NOMO-1 treated with DMSO at 0.1 percent for 48 hours (cell line): ENCODE data around the gene NPB.

Experiments
- DNase-seq: peaks from one replicate; lab custom pipeline; 2025; ENCODE audit not compliant: unreplicated experiment; lab: John Stamatoyannopoulos, UW

Gene NPB

DNA sequence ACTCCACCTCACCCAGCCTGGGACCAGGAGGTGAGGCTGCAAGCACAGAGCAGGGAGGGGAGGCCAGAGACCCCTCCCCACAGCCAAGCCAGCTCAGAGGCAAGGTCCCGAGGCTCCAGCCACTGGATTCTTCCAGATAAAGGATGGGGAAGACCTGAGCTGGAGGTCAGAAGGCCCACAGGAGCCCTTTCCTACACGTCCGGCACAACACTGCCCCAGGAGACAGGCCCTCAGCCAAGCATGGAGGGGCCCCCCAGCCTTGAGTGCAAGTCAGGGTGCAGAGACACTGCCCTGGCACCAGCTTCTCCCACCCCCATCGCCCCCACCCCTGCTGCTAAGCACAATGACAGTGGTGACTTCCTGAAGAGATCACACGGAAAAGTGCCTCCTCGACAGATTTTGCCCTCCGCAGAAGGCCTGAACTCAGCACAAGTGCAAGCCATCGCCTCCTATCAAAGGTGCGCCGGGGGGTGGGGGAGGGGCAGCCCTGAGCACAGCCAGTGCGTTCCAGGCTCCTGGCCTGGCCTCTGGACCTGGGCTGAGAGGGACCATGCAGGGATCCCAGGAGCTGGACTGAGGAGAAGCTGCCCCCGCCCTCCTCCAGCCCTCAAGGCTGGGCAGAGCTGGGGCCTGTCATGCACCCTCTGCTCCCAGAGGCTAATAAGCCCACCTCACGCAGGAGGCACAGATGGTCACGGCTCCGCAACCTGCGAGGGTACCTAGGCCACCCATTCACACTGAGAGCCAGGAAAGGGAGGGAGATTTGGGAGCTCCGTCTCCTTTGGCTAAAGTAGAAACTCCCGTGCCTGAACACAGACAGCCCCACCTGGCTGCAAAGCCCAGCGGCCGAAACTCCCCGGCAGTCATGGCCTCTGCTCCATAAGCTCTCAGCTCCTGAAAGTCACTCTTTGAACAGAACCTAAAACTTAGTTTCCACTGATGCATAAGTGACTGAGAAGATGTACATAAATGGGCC, 22.8 kb downstream of the NPB start:
- no peak for DNase-seq

DNA sequence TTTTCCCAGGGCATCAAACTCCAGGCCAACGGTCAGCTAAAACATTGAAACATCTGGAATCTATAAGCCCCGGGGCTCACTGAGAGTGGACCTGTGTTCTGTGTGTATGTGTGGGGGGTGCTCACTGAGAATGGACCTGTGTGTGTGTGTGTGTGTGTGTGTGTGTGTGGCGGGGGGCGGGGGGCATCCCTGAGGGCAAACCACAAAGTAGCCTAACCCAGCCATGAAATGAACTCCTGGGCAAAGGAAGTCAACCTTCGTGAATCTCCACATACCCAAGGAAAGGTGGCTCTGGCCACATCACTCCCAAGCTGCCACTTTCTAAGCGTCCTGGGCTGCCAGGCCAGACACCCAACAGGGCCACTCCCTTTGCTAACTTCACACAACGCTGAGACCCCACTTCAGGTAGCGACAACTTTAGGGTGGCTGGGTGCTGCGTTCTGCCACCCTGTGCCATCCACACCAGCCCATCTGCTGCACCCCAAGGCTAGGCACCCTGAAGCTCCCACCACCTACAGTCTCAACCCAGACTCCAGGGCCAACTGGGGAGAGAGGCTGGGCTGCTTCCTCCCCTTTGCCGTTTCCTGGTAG, 23.9 kb downstream of the NPB start:
- no peak for DNase-seq

DNA sequence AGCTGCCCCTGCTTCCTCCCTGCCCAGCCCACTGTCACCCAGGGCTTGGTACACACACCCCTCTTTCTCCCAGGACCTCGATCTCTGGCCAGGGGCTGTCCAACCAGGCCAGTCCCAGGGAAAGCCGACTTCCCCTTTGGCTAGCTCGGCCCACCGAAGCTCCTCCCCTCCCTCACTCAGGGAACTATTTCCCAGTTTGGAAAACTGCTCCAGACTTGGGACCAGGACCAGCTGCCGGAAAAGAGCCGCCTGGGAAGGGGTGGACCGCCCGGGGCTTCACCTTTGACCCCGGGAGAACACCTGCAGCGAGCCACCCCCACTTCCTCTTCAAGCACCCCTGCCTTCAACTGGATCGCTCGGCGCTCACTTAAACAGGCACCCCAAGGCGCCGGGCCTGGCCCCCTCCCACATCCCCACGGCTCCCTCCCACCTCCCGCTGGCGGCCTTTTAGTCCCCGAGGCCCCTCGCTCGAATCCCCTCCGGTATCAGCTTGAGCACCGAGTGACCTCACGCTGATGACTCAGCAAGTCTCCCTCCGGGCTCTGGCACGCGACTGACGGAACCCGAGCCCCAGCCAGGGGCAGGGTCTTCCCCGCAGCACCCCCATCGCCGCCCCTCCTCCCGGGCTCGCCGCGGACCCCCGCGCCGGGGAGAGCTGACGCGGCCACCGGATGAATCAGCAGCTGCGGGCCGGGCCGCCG, 24.6 kb downstream of the NPB start:
- DNase-seq, result peak; percentile 51

DNA sequence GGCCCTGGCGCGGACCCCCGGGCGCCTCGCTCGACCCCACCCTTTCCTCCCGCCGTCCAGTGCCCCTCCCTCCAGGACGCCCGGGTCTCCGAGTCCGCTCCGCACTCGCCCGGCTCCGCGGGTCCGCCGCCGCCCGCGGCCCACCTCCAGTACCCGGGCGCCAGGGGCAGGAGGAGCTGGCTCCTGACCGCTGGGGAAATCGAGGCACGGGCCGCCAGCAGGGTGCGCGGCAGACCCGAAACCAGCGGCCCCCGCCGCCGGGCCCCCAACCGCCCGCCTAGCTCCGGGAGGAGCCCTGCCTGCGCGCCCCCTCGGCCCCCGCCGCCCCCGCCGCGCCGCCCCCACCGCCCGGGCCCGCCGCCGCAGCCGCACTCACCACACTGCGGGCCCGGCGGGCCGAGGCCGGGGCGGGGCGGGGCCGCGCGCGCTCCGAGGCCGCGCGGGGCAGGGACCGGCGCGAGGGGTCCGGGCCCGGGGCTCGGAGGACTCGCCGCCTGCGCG, 25.2 kb downstream of the NPB start:
- DNase-seq, result no peak

DNA sequence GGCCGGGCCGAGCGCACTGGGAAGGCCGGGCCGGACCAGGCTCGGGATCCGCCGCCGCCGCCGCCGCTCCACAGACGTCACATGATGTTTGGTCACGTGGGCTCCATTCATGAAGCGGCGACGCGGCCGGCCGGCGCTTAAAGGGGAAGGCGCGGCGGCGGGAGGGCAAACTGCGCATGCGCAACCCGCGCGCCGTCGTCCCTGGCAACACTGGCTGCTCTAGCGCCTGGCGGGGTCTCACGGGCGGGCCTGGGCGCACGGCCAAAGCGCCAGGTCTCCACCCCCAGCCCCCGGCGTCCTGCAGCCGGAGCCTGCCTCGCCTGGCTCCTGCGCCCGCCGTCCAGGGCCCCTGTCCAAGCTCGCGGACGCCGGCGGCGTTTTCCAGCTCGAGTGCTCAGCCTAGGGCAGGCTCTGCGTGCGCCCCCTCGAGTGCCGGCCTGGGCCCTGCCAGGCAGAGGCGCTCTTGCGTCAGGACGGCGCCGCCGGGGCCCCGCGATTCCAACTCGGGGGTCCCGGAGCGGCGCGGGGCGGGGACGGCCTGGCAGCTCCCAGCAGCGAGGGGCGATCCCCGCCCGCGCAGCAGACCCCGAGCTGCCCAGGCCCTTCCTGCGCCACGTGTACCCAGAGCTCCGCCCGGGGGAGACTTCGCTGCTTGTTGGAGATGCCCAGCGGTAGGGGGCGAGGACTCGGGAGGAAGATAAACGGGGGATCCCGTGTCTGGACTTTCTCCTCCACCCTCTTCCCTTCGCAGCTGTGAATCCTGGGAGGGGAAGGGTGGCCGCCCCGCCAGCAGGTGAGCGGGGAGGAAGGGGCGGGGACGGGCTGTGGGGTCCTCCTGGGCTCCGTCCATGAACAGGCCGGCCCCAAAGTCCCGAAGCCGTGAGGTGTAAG, 25.9 kb downstream of the NPB start, which contains the start of gene MAFG:
TSS of gene MAFG (minus strand) at position 83 of the 891 bp plus-strand sequence. CDS start 4,550 bp downstream, outside the sequence.
- peak; percentile 86 for DNase-seq

DNA sequence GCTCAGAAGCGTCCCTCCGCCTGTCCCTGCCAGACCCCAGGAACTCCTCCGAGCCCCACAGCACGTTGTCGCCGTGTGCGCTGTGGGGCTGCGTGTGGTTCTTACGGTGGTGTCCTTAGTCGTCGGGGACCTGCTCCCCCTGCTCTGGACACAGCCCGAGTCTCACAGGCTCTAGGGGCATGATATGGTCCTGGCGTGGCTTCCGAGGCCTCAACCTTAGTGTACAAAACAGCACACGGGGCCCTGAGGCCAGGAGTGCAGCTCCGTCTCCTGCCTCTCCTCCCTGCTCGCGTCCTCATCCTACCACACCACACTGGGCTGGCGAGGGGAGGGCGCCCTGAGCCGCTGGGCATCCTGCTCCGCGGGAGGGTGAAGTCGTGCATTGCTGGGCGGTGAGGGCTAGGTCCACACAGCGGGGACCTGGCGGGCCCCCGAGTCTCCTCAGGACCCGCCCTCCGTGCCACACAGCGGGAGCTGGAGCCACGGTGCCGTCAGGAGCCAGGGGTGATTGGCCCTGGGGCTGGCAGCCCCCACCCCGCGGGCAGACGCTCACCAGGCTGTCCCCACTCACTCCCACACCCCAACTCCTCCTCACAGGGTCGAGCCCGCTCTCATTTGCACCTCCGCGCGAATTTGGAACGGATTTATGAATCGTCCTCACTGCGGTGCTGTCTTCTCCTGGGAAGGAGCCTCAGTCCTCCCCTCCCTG, 26.7 kb downstream of the NPB start:
- no peak for DNase-seq

DNA sequence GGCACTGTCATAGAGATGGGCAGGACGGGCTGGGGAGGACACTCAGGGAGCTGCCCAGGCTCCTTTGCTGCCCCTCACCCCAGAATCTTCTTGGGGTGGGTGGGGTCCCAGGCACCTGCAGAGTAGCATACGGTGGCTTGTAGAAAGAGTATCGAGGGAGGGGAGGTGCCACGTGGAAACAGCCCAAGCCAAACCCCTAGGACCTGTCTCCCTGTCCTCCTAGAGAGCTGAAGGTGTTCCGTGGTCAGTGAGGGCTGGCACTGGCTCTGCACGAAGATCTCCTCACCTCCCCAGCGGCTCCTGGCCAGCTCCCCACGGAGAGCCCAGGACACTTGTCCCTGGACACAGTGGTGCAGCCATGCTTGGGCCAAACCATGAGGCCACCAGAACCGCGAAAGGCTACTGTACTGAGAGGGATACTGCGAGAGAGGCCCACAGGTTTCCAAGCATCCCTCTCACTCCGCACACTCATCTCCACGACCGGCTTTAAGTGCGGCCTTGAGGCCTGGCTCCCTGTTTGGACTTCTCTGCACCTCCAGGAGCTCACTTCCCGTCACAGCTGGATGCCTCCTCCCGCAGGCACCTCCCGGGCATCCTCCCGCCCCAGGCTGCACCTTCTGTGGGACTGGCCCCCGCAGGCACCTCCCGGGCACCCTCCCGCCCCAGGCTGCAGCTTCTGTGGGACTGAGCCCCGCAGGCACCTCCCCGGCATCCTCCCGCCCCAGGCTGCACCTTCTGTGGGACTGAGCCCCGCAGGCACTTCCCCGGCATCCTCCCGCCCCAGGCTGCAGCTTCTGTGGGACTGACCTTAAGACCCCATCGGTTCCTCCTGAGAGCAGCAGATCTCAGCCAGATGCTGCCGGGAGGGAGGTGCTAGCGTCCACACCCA, 27.5 kb downstream of the NPB start:
- DNase-seq, result no peak

DNA sequence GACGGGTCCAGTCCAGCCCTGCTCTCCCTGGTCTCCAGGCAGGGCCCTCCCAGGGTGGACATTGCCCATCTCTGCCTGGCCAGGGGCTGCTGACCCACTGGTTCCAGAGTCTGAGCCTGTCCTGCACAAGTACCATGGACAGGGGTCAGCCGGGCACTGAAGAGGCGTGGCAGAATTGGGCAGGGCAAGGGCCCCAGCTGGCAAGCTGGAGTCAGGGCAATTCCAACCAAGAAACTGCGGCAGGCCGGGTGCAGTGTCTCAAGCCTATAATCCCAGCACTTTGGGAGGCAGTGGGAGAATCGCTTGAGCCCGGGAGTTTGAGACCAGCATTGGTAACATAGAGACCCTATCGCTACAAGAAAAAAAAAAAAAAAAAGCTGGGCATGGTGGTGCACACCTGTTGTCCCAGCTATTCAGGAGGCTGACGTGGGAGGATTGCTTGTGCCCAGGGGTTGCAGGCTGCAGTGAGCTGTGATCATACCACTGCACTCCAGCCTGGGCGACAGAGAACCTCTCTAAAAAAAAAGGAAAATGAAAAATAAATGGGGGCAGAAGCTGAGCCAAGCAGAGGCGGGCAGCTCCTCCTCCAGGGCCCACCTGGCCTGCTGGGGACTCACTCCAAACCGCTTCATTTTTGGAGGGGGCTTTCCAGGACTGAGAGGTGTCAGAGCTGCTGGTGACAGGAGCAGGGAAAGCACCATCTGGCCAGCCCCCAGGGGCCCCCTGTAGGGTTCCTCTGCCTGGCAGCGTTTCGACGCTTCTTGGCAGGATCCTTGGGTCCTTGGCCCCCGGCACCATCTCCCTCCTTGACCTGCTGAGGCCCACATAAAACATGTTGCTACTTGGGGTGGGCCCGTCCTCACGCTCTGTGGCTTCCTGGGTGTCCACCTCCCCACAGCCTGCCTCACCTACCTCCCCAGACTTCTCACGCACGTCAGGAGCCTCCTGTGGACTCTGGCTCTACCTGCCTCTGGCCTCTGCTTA, 28.4 kb downstream of the NPB start:
- DNase-seq, result no peak

DNA sequence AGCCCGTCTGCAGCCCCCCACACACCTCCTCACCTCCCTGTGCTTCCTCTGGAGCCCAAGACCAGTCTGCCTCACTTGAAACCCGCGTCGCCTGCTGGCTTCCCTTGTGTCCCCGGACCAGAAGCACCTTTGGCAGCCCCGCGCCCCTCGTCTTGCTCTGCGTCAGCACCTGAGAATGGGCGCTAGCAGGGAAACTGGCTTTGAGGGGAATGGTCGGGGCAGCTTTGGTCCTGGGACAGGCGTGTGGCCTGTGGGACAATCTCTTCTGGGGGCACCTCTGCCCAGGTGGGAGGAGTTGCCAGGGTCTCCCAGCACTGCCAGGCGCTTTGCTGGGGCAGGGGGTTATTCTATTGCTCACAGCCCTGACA, 29.1 kb downstream of the NPB start:
- no peak for DNase-seq

DNA sequence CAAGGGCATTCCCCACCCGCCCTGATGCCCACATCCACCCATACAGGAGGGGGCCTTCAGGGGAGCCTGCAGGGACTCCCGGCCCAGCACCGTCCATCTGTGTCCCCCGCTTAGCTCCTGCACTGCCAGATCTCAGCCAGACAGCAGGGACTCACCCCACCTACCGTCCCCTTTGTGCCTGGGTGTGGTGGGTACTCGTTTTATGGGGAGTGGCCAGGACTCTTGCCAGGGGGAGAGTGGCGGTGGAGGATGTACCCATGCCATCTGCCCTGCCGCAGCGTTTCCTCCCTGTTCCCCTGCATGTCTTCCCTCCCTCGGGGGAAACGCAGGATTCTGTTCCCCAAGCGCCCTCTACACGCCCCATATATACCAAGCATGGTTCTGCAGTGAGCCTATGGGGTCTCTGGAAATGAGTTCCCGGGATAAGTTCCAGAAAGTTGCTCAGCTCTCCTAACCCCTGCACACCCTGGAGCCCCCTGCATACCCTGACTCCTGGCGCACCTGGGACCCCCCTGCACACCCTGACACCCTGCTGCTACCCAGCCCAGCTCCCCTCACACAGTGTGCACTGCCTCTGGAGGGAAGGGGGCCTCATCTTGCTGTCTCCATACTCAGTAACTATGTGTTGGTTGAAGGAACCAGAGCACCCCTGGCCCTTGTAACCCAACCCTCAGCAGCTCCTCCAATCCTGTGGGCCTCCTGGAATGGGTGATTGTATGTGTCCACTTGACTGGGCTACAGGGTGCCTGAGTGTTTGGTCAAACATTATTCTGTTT, 29.7 kb downstream of the NPB start:
- DNase-seq, result no peak

DNA sequence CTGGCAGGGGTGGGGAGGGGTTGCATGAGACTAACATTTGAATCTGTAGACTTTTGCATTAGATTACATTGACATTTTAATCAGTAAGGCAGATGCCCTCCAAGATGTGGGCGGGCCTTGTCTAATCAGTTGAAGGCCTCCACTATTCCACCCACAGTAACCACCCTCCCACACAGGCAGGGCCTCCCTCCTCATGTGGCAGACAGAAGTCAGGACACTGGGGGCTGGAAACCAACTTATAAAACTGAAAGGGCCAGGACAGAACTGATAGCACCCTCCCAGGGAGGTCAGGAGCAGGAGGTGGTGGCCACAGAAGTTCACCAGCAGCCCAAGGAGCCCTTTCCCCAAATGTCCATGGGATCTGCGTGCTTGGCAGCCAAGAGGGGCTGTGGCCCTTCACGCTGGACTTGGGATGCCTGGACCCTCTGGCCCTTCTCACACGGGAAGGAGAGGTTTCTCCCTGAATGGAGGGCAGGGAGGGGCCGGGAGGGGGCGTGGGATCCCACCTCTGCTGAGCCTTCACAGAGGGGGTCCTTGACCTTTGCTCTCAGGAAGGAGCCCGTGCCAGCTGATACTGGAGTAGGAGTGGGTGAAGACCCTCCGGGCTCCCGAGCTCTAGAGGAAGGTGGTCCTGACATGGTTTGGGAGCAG, 30.4 kb downstream of the NPB start:
- no peak for DNase-seq

DNA sequence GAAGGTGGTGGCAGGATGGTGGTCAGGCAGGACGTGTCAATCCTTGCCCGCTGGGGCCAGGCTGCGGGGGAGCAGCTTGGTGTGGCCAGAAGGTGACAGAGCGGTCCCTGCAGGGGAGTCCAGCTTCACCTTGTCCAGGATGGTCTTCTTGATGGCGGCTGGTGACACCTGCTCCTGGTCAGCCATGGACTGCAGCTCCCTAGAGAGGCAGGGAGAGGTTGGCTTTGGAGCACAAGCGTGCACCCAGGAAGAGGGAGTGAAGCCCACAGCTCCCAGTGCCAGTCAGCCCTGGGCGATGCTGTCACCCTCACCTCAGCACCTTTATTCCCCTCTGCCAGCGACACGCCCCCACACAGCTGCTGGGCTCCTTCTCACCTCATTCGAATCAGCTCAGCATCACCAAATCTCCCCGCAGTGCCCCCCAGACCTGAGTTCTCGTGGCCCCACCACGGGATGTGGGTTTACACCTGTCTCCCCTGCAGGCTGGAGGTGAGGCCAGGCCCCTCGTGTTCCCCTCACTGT, 31.2 kb downstream of the NPB start:
- no peak for DNase-seq

DNA sequence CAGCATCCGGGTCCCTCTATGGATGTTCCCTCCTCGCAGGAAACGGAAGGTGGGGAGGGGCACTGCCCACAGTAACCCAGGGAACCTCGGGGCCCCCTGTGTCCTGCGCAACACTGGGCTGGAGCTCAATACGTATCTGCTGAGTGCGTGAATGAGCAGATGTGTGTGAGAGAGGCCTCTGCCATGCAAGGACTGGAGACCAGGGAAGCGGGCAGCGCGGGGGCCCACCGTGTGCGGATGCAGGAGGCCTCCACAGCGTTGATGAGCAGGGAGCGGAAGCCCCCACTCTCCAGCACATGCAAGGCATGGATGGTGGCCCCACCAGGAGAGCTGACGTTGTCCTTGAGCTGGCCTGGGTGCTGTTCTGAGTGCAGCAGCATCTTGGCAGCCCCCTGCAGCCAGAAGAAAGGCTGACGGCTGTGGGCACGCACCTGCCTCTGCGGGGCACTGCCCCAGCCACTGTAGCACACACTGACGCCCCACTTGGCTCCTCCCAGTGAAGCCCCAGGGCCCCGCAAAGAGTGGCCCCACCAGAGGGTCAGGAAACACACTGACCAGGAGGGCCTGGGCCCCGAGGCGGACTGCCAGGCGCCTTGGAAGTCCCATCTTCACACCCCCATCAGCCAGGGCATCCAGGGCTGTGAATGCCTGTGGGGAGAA, 32.2 kb downstream of the NPB start:
- DNase-seq, result no peak

DNA sequence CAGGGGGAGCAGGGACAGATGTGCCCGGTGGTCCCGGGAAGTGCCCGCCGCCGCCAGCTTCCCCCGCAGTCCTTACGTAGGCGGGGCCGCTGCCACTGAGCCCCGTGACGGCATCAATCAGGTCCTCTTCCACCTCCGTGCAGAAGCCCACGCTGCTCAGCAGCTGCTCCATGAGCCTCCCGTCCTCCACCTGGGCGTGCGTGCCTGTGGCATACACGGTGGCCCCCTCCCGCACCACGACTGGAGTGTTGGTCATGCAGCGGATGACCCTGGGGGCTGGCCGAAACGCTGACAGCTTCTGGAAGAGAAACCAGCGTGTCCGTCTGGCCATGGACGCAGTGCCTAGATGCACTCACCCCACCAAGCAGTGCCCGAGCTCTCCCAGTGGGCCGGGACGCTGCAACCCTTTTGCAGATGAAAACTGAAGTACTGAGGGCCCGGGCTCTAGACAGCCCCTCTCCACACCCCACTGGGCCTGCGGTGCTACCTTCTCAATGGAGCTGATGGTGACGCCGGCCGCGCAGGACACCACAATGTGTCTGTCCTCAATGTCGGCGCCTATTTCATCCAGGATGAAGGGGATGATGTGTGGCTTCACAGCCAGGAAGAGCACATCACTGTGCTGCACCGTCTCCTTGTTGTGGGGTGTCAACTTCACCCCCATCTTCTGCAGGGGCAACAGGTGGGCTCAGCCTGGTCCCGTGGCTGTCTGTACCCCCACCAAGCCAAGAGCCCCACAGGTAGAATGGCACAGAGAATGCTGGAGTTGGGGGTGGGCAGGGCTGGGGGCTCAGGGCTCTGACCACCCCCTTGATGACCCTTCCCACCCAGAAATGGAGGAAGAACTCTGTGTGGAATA, 33.0 kb downstream of the NPB start:
- DNase-seq, result no peak

DNA sequence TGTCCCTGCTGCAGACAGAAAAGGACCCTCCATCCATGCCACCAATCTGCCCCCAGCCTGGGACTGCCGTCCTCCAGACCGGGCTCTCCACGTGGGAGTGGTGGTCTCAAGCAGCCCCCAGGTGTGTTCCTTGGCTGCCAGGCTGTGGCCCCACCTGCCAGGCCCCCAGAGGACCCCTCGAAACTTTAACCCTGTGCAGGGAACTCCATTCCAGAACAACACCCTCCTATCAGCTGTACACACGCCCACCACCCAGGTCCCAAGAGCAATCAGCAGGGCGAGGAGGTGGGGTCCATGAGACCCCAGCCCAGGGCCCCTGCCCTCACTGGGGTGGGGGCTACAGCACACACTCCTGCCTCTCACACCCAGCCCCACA, 33.7 kb downstream of the NPB start:
- no peak for DNase-seq
